GM21423 (cell line): Measurements from ENCODE around the gene AK9.
"Not testable (repeated sequence)": the region's sequence is repeated elsewhere in the genome, so short reads cannot be mapped to it uniquely, and the experiment has no call there.

Experiments
- ATAC-seq: cut with Tn5 transposase; IDR thresholded peaks from one replicate; pipeline ENCODE4 v1.9.1; 2021; ENCODE audit warnings: mild to moderate bottlenecking, moderate library complexity; ENCODE audit not compliant: unreplicated experiment

The AK9 gene

DNA sequence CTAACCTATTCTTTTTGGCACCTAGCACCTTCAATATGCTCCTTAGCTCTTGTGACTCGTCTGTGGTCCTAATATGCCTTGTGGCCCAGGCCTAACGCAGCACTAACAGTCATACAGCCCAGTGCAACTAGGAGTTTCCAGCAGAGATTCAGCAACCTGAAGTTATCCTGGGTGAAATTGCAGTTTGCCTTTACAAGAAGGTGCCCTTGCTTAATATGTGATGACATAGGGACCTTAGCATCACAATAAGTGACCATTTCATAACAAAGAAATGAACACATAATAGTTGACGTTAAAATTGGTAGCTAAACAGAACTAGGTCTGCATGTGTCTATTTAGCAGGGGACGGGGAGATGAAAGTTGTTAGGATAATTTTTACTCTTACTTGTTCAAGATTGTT is 10.2 kb upstream of the AK9 start:
- ATAC-seq: no peak

DNA sequence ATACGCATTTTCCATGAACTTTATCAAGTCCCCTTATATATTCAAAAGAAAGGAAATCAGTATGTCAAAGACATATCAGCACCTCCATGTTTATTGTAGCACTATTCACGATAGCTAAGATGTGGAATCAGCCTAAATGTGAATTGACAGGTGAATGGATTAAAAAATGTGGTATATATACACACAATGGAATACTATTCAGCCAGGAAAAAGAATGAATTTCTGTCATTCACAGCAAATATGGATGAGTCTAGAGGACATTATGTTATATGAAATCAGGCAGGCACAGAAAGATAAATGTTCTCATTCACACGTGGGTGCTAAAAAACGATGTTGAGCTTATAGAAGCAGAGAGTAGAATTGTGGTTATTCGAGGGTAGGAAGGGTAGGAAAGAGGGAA is 5.4 kb upstream of the AK9 start:
- no peak for ATAC-seq

DNA sequence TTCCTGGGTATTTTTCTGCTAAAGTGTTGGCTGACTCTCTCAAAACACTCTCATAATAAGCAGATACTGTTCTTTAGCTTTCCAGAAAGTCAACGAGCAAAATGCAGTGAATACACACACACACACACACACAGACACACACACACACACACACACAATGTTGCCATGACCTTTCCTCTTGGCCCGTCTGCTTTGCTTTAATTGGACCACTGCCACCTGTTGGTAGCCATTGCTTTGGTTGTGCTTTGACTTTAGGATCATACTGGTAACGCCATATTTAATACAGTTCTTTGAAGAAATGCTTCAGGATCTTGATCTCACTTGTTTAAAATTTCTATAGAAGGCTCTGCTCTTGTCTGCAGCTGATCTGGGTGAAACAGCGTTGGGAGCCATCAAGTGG is 4.5 kb upstream of the AK9 start:
- no peak for ATAC-seq

DNA sequence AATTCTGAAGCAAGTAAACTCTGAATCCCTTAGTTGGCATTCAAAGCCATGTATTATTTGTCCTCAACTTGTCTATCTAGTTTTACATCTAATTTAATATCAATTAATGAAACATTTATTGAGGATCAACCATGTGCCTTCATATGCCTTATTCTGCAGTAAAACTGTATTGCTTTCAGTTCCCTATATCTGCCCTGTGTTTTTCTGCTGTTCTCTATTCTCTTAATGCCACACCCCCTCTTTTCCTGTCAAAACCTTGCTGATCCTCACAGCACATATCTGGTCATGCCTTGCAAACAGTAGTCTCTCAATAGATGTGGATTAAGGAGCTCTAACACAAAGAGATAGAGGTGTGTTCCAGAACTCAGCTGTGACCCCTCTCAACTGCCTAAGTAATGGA is 2.1 kb upstream of the AK9 start:
- ATAC-seq: no peak

DNA sequence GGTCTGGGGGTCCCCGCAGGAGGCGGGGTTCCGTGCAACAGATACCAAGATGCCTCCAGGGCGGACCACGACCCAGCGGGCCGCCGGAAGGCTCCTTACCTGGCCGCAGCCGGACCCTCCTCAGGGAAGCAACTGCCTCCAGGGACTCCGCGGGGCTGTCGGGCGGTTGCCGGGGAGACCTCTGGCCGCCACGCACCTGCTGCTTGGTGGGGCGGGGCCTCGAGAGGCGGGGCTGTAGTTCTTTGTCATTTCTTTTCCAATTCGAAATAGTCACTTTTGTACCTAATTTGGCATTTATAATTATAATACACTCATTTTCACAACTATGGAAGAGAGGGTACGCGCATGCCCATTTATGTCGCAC is 647 bp downstream of the AK9 start:
- ATAC-seq: peak; percentile 34

DNA sequence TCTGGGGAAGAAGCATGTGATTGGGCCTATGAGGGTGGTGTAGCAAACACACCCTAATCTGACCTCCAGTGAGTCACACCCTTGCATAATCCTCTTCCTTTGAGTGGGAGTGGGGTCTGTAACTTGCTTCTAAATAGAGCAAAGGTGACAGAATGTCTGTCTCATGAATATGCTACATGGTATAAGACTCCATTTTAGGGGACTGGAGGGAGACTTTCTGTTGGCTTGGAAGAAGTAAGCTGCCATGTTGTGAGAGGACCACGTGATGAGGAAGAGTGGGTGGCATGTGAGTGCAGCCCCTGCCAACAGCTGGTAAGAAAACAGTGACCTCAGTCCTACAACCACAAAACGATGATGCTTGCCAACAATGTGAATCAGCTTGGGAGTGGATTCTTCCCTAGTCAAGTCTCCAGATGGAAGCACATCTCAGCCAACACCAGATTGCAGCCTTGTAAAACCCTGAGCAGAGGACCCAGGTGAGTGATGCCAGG is 3.7 kb downstream of the AK9 start:
- ATAC-seq: no peak

DNA sequence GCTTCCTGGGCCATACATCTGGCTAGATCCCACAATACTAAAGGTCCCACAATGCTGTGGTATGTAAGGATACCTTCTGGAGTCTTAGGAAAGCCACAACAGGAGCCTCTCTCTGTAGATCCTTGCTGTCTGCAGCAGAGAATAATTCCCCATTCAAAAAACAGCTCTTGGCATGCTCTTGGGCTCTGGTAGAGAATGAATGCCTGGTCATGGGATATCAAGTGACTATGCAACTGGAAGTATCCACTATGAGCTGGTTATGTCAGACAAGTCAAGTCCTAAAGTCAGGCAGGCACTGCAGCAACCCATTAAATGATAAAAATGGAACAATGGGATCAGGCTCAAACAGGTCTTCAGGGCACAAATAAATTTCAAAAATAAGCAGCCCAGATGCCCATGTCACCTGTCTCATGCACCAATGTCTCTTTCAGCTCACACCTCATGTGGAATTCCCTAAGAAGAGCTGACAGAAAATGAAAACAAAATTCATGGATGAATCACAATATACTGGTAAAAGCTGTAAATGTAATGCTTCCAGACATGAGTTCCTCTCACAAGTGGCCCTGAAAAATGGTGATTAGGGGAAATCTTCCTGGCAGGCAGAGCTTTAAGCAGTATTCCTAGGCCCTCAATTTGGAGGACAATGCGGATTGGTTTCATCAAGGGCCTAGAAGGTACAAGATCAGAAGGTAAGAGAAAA is 4.3 kb downstream of the AK9 start:
- no peak for ATAC-seq

DNA sequence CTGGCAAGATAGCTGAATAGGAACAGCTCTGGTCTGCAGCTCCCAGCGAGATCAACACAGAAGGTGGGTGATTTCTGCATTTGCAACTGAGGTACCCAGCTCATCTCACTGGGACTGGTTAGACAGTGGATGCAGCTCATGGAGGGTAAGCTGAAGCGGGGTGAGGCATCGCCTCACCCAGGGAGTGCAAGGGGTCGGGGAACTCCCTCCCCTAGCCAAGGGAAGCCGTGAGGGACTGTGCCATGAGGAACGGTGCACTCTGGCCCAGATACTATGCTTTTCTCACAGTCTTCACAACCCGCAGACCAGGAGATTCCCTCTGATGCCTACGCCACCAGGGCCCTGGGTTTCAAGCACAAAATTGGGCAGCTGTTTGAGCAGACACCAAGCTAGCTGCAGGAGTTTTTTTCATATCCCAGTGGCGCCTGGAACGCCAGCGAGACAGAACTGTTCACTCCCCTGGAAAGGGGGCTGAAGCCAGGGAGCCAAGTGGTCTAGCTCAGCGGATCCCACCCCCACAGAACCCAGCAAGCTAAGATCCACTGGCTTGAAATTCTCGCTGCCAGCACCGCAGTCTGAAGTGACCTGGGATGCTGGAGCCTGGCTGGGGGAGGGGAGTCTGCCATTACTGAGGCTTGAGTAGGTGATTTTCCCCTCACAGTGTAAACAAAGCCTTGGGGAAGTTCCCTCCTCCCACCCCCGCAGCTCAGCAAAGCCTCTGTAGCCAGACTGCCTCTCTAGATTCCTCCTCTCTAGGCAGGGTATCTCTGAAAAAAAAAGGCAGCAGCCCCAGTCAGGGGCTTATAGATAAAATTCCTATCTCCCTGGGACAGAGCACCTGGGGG is 12.1 kb downstream of the AK9 start:
- ATAC-seq: not testable (repeated sequence)

DNA sequence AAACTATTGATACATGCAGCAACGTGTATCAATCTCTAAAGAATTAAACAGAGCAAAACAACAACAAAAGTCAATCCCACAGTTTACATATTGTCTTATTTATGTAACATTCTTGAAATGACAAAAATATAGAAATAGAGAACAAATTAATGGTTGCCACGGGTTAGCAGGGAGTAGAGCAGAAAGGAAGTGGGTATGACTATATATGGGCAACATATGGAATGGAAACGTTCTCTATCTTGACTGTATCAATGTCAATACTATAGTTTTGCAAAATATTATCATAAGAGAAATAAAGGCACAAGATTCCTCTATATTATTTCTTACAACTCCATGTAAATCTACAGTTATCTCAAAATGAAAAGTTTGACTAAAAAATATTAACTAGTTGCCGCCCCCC is 12.8 kb downstream of the AK9 start:
- ATAC-seq: no peak

DNA sequence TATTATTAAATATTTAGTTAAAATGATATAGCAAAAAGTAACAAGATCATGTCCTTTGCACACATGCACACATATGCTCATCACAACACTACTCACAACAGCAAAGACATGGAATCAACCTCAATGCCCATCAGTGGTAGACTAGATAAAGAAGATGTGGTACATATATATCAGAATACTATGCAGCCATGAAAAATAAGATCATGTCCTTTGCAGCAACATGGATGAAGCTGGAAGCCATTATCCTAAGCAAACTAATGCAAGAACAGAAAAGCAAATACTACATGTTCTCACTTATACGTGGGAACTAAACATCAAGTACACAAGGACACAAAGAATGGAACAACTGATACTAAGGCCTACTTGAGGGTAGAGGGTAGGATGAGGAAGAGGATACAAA is 14.3 kb downstream of the AK9 start:
- no peak for ATAC-seq

DNA sequence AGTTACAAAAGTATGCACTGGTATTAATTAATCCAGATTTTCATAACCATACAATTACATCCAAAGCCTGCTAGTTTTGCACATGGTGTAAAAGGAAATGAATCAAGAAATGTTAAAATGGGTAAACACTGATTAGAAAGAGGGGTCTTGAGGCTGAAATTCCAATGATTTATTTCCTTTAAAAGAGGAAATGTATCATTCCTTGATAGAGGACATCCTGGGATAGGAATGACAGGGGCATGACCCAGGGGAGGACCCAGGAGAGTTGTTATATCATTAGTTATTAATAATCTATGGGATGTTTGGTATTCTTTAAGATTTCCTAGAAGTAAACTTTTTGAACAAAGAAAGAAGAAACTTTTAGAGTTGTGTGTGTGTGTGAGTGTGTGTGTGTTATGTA is 18.2 kb downstream of the AK9 start:
- ATAC-seq: no peak

DNA sequence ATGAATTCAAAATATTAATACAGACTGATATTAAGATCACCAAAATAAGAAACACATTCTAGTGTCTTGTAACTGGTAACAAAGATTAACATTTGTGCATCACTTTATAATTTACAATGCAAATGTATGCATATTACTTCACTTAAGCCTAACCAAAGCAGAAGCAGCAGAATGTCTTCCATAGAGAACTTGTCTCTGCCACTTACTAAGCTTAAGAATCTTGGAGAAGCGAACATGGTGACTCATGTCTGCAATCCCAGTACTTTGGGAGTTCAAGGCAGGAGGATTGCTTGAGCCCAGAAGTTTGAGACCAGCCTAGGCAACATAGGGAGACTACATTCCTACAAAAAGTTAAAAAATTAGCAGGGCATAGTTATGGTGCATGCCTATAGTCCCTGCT is 18.8 kb downstream of the AK9 start:
- no peak for ATAC-seq

DNA sequence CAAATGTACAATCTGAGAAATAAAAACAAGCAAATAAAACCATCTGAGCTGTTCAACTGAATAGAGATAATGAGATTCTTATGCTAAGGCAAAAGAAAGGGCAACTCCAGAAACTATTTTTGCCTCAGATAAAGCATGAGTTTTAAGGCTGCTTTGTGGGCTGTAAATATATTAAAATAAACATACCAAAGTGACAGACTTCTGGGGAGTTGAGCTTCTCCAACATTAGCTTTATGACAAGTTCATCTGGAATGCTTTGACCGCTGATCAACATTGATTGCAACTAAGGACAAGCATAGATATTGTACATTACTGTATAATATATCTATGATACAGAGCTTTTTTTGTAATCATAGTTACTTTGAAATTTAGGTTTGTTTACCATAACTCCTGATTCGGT is 19.3 kb downstream of the AK9 start:
- no peak for ATAC-seq

DNA sequence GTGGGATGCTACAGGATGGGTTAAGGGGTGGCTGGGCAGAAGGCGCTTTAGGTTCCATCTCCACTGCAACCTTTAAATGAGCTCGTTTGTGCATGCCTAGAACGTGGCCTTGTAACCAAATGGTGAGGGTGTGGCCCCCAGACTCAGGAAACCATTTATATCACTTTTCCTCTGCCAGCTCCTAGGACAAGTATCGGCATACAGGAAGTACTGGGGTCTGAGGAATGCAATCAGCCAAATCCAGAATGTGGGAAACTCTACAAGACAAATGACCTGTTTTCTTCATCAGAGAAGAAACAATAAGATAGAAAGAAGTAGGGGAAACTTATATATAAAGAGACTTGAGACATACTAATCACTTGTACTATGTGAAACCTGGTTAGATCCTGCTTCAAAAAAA is 21.2 kb downstream of the AK9 start:
- ATAC-seq: no peak

DNA sequence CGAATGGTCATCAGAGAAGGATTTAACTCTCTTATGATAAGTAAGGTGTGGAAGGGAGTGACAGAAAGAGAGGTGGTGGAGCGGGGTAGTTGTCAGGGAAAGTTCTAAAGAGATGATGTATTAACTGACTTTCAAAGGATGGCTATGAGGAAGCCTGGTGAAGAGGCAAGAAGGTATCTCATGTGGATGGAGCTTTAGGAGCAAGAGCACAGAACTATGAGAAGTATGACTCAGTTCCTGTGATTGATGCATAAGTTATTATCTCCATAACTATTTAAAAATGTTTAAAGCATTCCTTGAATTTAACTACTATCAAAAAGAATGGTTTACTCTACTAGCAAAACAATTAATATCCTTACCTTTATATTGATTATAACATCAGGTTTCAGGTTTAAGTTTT is 28.8 kb downstream of the AK9 start:
- no peak for ATAC-seq

DNA sequence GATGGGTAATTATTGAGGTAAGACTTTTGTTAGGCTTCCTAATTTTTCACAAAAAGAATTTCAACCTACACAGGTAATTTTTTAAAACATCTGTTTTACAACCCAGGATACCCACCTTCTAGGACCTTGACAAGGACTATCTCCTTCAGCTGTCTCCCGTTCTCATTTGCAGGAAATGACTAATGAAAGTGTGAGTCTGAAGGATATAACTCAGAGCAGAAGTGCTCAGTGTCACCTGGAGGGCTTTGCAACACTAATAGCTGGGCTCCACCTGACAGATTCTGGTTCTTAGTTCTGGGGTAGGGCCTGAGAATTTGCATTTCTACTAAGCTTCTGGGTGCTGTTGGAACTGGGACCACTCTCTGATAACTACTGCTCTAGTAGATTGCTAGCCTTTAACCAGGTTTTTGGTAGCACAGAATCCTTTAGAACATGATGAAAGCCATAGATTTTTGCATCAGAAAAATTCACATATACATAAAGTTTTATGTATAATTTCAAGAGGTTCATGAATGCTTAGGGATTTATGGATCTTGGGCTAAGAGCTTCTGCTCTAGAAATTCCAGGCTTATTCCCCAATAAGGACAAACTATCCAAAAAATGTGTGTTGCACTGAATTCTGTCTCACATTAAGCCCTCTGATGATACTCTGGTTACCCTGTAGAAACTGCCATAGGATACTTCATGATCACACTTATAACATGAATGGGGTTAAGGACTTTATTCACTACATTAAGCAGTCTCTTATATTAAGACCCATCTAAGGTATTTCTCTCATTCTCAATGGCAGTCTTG is 30.3 kb downstream of the AK9 start:
- ATAC-seq: no peak

DNA sequence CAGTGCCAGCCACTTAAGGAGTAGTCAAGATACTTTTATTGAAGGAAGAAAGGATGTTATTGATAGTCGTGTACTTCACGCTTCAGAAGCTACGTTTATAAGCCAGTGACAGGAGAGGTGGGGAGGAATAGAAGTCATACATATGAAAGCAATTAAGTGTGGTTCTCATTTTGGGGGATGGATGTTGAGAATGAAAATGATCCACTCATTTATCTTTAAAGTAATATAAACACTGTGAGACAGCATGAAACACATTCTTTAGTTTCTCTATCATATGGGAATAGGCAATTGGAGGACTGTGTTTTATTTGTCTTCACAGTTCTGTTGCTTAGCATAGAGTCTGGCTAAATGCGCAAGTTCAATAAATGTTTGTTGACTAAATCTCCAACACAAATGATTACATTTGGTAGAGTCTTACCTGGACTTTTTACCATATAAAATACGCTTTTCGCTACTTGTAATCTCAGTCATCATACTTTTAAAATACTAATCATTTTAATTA is 35.2 kb downstream of the AK9 start:
- ATAC-seq: no peak

DNA sequence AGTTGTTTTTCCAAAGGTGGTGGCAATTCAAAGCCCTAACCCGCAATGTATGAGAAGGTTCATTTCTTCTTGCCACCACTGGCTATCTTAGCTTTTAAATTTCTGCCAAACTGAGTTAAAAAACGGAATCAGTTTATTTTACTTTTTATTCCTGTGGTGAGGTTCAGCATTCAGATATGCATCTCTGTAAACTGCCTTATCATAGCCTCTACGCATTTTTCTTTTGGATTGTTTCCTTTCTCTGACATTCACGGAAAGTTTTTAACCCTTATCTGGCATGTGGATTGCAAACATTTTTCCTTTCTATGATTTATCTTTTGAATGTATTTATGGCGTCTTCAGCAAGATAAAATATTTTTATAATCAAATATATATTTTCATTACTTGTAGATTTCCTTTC is 37.7 kb downstream of the AK9 start:
- ATAC-seq: no peak

DNA sequence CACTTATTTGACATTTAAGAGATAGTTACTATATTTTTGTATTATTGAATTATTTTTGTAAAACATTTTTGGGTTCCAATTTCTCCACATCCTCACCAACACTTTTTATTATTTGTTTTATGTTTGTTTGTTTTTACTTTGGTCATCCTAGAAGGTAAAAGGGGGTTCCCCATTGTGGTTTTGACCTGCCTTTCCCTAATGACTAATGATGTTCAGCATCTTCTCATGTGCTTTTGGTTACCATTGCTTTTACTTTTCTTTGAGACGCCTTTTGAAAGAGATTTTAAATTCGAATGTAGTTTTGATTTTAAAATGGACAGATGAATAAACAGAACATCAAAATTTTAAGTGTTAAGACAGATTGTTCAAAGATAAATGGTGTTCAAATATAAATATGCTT is 46.9 kb downstream of the AK9 start:
- no peak for ATAC-seq

DNA sequence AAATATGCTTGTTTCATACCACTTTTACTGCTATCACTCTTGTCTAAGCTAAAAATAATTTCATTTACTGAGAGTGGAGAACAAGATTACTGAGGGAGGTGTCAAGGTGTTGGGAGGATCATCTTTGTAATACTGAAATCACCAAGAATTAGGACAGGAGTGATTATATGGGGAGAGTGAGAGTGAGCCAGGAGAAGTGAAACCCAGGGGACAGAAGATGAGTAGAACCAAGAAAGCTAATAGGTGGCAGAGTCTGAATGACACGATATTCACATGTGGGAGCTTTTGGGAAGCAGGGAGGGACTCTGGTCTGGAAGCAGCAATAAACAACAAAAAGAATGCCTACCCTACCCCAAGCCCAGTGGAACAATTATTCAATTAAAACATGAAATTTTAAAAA is 58.6 kb downstream of the AK9 start:
- no peak for ATAC-seq

DNA sequence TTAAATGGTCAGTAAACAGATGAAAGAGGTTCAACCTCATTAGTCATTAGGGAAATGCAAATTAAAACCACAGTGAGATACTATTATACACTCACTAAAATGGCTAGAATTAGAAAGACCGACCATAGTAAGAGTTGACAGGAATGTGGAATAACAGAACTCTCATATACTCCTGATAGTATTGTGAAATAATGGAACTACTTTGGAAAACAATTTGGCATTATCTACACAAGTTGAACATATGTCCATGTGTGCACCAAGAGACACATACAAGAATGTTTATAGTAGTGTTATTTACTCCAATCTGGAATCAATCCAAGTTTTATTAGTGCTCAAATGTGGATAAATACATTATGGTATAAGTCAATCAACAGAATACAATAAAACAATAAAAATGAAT is 59.6 kb downstream of the AK9 start:
- ATAC-seq: no peak
